AG09319 (cell line): ENCODE measurements around the gene MGST2.
"Not testable (repeated sequence)": the region's sequence is repeated elsewhere in the genome, so short reads cannot be mapped to it uniquely, and the experiment has no call there.

Experiments used
- DNase-seq: peaks from one replicate; pipeline ENCODE4 v3.0.0-alpha.2; 2010; ENCODE audit warnings: low read depth; ENCODE audit errors: extremely low read depth
- CTCF ChIP-seq: IDR thresholded peaks from 2 replicates; pipeline ENCODE4 v1.5.1; 2011; ENCODE audit warnings: low read depth, mild to moderate bottlenecking, inconsistent platforms, low read length, moderate library complexity

The MGST2 gene

GRCh38 chr4:139692309-139693012 is 26.8 kb downstream of the MGST2 start:
- TF ChIP-seq CTCF: peak; percentile 10
- DNase-seq: no peak

DNA sequence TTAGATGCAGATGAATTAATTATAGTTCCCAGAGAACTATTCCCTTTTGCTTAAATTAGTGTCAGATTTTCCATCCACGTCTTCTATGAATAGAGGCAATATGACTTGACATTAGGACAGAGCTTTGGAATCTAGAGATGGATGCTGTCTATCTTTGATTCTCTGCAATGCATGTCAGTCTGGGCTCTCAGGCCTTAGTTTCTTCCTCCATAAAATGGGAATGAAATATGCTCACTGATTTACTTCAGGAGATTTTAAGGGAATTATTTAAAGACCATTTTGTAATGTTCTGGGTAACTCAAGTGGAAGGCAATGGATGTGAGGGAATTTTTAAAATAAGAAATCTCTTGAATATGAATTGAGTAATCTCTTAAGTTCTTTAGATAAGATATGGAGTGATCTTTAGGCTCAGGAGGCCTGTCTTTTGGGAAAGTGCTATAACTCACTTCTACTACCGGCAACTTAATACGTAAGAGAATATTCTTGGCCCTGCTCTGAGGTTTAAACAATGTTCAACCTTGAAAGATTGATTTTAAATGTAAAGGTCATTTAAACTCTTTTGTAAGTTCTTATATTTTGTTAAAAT is 29.0 kb downstream of the MGST2 start:
- no peak for DNase-seq
- no peak for TF ChIP-seq CTCF

DNA sequence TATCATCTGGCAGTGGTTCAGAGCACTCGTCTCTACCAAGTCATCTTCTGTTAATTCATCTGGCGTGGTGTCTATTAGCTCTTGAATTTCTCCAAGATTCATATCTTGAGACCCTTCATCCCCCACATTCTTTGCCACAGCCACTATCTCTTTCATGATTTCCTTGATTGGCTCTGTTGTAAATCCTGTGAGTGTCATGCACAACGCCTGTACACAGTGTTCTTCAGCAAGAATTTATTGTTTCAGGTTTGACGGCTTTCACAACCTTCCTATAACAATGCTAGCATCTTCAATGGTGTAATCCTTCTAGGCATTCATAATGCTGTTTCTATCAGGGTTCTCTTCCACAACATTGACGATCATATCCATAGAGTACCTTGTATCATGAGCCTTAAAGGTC is 30.9 kb downstream of the MGST2 start:
- DNase-seq: no peak
- no peak for TF ChIP-seq CTCF

GRCh38 chr4:139698167-139698925 is 32.7 kb downstream of the MGST2 start:
- not testable (repeated sequence) for DNase-seq

DNA sequence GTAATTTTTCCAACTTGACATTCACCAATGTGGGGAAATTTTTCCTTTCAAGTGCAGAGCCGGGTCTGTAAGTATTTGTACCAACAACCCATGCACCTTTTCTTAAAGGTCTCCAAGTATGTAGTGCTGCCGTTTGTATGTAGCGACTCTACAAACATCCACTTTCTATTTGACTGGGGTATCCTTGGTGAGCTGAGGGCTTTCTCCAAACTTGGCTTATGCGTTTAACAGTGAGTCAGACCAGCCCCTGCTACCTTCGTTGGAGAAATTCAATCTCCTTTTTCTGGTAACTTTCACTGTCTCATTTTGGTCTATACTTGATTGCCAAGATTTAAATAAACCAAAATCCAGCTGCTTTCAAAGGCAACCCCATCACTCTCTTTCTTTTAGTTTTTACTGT is 34.9 kb downstream of the MGST2 start:
- no peak for TF ChIP-seq CTCF
- no peak for DNase-seq

- DNase-seq: no peak
- TF ChIP-seq CTCF: no peak; the same call in 1 of the 2 replicates
Observed at GRCh38 chr4:139704915-139705485, 39.4 kb downstream of the MGST2 start.

GRCh38 chr4:139709660-139710059 is 44.0 kb downstream of the MGST2 start:
- DNase-seq: no peak
- TF ChIP-seq CTCF: no peak
